Measurements from ENCODE around the gene GREB1L. TPM values are rescaled to one million over a fixed set of nuclear protein-coding genes. Genes with fewer than 3 reads are reported as not detected.
A peak's percentile ranks its signal among the peaks of the same experiment; 100 is the strongest.

GREB1L gene
- total and polyA plus RNA-seq, 9 of the 15 experiments (the other 6 are each of a cell fraction or from before 2014, with no cell fraction given), result 0.03 TPM; not detected in 8

GRCh38 chr18:21275645-21276044 is 33.6 kb downstream of the GREB1L start (continued):
- TF ChIP-seq ZBTB40 (IDR thresholded peaks at IDR 0.05) (peak; percentile 86), ZBTB40 (CRISPR knock-in tag; IDR thresholded peaks at IDR 0.05) (peak; percentile 56; the same call in 1 of the 2 replicates), AFF4 (CRISPR knock-in tag; IDR thresholded peaks at IDR 0.05) (no peak)
